Measurements from ENCODE around the gene TMEM120A.

TMEM120A gene

DNA sequence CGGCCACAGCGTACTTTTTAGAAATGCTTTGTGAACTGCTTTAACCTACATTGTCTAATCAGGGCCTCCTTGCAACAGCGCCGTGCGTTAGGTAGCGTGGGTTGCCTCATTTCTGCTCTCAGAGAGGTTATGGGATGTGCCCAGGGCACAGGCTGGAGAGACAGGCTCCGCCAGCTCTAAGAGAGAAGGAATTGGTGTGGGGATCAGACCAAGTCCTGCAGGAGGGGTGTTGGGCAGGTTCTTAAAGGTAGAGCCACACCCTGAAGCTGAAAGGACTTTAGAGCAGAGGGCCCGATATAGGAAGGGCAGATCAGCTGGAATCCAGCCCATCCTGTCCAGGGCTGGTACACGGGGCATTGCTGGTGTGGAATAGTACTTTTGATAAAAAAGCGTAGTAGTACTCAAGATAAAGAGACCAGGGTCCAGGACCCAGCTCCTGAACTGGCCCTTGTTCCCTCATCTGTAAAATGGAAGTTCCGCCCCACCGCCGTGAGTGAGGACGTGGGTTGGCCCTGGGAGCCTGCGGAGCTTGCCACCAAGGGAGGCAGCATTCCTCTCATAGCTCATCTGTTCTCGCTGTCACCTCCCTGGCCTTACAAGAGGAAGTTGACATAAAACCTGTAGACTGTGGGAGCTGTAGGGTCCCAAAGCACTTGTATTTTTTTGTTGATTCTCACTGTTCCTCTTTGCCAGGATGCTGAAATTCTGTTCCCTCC is 37.2 kb downstream of the TMEM120A start:
- no peak for DNase-seq (ENCODE audit: low read depth in 2 of 2)

DNA sequence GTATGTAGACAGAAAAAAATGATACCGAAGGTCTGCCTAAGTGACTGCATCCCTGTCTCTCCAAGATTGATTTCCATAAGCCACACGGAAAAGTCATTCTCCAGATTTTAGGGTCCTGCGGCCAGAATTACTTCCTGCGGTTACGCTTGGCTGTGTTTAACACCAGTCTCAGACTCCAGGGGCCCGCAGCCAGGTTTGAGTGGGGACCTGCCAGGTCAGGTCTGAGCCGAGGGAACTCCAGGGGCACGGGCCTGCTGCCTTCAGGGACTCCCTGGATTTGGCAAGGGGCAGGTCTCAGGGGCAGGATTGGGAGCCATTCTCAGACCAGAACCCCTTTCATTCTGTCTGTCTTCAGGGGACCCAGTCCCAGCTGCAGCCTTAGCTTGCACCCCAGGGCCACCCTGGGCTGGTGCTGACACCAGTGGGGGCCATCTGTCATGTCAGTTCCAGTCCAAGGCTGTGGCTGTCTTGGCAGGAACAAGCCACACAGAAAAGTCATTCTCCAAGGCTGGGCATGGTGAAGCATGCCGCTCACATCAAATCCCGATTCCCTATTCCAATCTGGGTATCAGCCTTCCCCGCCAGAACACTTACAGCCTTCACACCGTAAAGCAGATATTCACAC is 39.0 kb downstream of the TMEM120A start:
- DNase-seq (ENCODE audit: low read depth in 2 of 2): no peak

DNA sequence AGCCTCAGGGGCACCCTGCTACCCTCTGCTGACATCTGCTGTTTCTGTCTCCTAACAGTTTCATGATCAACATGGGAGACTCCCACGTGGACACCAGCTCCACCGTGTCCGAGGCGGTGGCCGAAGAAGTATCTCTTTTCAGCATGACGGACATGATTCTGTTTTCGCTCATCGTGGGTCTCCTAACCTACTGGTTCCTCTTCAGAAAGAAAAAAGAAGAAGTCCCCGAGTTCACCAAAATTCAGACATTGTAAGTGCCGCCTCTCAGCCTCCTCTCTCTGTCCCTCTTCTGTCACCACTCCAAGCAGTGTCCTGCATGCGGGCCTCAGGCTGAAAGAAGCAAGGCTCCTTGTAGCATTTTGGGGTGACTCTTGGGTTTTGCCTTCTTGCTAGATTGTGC is 40.5 kb downstream of the TMEM120A start:
- DNase-seq (ENCODE audit: low read depth in 2 of 2): no peak

DNA sequence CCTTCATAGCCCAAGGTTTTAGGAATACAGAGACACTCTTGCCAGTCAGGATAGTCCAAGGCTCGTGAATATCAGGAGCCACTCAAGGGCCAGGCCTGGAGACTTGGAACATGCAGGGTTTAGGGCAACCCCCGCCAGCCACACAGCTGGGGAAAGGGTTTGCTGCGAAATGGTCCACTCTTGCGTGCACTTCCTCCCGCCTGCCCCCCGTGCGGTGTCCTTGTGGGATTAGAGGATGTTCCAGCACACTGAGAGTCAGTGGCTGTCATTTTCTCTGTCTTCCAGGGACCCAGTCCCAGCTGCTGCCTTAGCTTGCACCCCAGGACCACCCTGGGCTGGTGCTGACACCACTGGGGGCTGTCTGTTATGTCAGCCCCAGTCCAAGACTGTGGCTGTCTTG is 41.0 kb downstream of the TMEM120A start:
- no peak for DNase-seq (ENCODE audit: low read depth in 2 of 2)

DNA sequence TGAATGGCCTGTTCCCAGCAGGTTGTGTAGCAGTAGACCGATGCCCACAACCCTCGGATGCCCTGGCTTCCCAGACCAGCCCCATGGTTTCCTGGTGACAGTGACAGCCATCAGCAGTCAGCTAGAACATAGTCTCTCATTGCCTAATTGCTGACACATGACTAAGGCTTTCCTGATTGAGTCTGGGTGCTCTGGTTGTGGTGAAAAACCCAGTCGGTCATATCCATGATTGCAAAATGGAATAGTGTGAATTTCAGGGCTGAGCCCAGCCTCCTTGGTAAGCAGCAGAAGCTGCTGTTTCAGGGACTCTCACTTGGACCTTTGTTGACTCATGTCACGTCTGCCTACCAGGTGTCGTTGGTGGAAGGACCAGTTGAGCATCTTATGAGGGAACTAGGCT is 42.9 kb downstream of the TMEM120A start:
- no peak for DNase-seq (ENCODE audit: low read depth in 2 of 2)

DNA sequence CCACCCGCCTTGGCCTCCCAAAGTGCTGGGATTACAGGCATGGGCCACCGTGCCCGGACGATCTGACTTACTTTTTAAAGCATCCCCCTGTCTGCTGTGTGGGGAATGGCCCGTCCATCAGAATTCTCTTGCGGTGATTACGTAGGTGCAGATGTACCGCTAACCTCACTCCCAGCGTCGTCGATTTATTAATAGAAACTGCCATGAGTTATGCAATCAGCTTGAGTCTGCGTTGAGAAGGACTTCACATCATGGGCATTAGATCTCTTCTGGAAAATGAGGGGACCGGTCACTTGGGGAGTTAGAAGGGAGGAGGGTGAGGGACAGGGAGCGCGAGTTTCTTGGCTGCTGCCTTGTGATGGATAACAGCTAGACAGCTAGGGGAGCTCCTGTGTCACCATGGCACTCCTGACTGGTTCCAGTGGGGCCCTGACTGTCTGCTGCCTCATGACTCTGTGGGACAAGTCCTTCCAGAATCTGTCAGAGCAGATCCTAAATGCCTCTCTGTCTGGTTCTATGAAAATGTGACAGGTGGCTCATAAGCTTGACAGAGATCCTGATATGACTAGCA is 44.2 kb downstream of the TMEM120A start:
- DNase-seq (ENCODE audit: low read depth in 2 of 2): no peak

DNA sequence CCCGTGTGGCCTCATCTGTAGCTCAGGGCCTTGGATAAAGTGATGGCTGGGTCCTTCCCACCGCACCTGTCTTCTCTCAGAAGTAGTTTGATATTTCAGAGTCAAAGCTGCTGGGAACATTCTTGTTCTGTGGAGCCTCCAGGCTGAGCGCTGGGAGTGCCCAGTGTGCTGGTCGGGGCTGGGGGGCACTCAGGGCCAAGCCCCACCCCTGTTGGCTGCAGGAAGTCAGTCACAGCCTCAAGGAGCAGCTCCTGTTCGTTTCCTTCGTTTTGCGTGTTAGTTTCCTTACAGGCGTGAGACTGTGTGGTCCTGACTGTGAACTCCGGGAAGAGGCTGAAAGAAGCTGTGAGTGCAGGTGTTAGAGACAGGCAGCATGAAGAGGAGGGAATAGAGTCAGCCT is 46.2 kb downstream of the TMEM120A start:
- DNase-seq (ENCODE audit: low read depth in 2 of 2): no peak

DNA sequence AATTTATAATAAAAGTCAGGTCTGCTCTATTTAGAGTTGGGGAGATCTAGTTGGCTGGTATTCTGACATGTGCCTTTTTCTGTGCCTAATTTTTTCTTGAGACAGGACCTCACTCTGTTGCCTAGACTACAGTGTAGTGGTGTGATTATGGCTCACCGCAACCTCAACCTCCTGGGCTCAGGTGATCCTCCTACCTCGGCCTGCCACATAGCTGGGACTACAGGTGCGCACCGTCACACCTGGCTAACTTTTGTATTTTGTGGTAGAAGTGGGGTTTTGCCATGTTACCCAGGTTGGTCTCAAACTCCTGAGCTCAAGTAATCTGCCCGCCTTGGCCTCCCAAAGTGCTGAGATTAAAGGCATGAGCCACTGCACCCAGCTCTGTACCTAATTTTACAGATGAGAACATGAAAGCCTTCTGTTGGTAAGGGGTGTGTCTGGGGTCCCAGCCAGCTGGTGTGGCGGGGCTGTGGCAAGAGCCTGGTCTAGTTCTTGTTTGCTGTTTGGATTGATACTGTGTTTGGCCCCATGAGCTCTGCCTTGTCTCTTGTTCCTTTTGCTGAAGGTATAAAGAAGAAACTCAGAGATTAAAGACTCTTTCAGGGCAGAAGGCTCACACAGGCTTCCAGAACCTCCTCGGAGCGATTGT is 48.1 kb downstream of the TMEM120A start:
- DNase-seq (ENCODE audit: low read depth in 2 of 2): no peak

DNA sequence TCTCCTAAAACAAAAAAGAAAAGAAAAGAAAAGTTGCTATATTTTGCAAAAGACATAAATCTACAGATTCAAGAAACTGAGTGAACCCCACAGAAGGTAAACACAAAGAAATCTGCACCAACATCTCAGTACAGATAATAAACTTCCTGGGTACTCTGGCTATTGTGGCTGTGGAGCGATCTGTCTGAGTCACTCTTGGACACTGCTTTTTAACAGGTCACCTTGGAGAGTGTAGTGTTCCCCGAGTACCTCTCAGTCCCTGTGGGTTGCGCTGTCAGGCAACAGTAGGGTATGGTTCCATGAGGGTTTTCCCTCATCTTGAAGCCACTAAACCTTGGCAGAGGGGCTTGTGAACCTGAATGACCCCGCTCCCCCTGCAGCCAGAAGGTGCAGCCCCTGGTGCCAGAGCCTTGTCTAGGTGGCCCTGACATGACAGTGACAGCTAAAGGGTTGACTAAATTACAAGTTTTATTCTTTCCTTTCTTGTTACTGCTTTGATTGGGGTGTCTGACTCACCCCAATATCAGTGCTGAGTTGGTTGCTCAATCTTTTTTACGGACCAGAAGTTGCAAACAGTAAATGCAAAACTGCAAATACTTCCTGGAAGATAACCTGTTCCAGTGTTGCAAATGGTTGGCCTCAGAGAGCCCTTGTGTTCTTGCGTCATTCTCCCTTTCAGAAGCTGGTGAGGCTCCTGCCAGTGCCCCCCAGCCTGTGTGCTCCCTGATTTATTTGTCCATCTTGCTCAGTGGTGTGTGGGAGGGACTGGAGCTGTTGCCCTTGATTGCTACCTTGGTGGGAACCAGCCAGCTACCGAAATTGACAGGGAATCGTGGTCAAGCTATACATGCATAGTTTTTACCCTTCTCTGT is 48.9 kb downstream of the TMEM120A start:
- DNase-seq (ENCODE audit: low read depth in 2 of 2): no peak

DNA sequence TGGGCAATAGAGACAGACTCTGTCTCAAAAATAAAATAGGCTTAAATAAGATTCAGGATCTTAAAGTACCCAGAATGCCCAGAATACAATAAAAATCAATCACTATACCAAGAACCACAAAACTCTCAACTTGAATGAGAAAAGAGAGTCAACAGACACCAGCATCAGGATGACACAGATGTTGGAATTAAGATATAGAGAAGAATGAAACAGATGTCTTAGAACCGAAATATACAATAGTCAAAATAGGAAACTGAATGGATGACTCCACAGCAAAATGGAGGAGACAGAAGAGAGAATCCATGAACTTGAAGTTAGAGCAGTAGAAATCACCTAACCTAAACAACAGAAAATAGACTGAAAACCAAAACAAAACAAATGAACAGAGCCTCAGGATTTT is 49.9 kb downstream of the TMEM120A start:
- no peak for DNase-seq (ENCODE audit: low read depth in 2 of 2)

DNA sequence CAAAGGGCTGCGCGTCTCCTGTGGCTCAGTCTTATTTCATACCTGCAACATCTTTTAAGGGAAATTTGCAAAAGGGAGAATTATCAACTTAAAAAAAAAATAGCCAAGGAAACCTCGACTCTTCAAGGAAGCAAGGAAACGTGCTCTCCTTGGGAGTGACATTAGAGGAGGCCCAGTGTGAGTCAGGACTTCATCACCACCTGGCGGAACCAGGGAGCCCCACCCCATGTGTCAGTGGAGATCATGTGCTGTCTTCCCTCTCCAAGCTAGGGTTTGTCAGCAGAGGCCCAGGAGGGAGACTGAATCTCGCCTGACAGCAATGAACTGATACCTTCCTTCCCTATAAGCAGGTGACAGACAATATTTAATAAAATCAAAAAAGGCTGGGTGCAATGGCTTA is 50.5 kb downstream of the TMEM120A start:
- no peak for DNase-seq (ENCODE audit: low read depth in 2 of 2)

DNA sequence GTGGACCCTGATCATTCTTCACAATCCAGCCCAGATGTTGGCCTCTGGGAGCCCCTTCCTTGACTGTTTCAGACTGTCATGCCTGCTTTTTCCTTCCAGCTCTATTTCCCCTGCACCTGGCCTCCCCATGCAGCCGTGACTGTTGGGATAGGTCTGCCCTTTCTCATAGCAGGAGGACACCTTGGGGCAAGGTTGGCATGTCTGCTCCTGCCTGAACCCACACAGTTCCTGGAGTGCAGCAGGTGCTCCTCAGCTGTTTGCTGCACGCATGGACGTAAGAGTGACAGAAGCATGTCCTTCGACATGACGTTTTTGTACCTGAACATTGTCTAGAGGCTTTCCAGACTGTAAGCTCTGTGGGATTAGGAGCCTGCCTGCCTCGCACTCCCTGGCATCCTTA is 55.5 kb downstream of the TMEM120A start:
- no peak for DNase-seq (ENCODE audit: low read depth in 2 of 2)

DNA sequence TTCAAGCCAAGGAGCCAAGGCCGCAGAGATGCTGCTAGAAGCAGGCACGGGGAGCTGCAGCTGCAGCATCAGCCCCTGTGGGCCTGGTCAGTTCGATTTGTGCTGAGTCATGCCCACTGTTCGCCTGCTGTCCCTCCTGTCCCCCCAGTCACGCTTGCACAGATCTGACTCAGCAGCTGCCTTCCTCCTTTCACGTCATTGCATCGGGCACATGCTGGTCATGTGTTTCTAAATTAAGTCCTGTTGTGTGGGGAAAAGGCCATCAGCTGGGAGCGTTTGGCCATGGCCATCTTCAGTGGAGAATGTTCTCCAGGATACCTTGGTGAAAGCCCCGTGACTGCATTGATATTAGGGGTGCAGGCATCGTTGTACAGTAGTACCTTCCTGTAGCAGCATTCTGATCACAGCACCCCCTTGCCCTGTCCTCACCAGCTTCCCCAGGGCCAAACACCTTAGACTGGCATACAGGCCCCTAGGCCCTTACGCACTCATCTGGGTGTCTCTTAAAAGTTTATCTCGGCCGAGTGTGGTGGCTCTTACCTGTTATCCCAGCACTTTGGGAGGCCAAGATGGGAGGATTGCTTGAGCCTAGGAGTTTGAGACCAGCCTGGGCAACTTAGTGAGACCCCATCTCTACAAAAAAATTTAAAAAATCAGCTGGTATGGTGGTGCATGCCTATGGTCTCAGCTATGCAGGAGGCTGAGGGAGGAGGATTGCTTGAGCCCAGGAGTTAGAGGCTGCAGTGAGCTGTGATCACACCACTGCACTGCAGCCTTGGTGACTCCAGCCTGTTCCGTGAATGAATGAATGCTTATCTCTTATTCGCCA is 56.2 kb downstream of the TMEM120A start:
- DNase-seq (ENCODE audit: low read depth in 2 of 2): no peak

Measured in activated CD4-positive, alpha-beta T cell treated with anti-CD3 and anti-CD28 coated beads for 24 hours (primary cell).